ENCODE data around the gene SUN1. TPM values are rescaled to one million over a fixed set of nuclear protein-coding genes. Genes with fewer than 3 reads are reported as not detected.

The SUN1 gene
- total and polyA plus RNA-seq, 2 experiments from 2014 or later: 63.3 to 145 TPM

- Histone ChIP-seq H3F3A (replicated peaks; ENCODE audit: low read depth) (no peaks in the 10 kb centered on the region), H2AFZ (no peak overlapping the region), H3K27me3 (ENCODE audit: insufficient read depth) (no peaks in the 10 kb centered on the region), H3K27ac (ENCODE audit: low read depth) (0 out of 2 replicates have a peak overlapping the region, but pooled peaks have one; percentile 45), H3K4me2 (no peak overlapping the region), H3K4me3 (no peak overlapping the region), H3K9me2 (ENCODE audit: insufficient read depth) (no peaks in the 10 kb centered on the region), H3K36me3 (ENCODE audit: insufficient read depth) (peaks cover 3% of the 10 kb centered on the region; the same call in 1 of the 2 replicates), H4K20me1 (replicated peaks; ENCODE audit: insufficient read depth) (peaks cover 62% of the 10 kb centered on the region), H3K4me1 (ENCODE audit: insufficient read depth) (peaks cover 9% of the 10 kb centered on the region), H3K79me2 (replicated peaks; ENCODE audit: insufficient read depth) (peaks cover 91% of the 10 kb centered on the region)
- Mint-ChIP-seq H3K4me1 (peaks cover 32% of the 10 kb centered on the region), H3K4me3 (no peak overlapping the region), H3K27me3 (ENCODE audit: insufficient read depth, low read depth, poor library complexity) (peaks cover 10% of the 10 kb centered on the region), H3K27ac (no peak overlapping the region), H3K9me3 (no peaks in the 10 kb centered on the region), H3K36me3 (ENCODE audit: low read depth) (peaks cover 41% of the 10 kb centered on the region)
- ATAC-seq: no peak
- no peak for TF ChIP-seq EZH2phosphoT487 (IDR thresholded peaks at IDR 0.05; ENCODE audit: unreplicated experiment)
- no peak for TF ChIP-seq JUNB (IDR thresholded peaks at IDR 0.05; ENCODE audit: unreplicated experiment)
- TF ChIP-seq EZH2 (IDR thresholded peaks at IDR 0.05; ENCODE audit: low read depth, unreplicated experiment): no peak
- TF ChIP-seq ZNF114 (CRISPR knock-in tag; IDR thresholded peaks at IDR 0.05): no peak
- TF ChIP-seq NANOG (IDR thresholded peaks at IDR 0.05; ENCODE audit: borderline replicate concordance): no peak
- TF ChIP-seq ETS1 (IDR thresholded peaks at IDR 0.05): no peak
- no peak for TF ChIP-seq ZNF462 (CRISPR knock-in tag; IDR thresholded peaks at IDR 0.05)
- TF ChIP-seq POLR2AphosphoS5 (IDR thresholded peaks at IDR 0.05; ENCODE audit: low read depth): no peak
- TF ChIP-seq, protein P1, sequence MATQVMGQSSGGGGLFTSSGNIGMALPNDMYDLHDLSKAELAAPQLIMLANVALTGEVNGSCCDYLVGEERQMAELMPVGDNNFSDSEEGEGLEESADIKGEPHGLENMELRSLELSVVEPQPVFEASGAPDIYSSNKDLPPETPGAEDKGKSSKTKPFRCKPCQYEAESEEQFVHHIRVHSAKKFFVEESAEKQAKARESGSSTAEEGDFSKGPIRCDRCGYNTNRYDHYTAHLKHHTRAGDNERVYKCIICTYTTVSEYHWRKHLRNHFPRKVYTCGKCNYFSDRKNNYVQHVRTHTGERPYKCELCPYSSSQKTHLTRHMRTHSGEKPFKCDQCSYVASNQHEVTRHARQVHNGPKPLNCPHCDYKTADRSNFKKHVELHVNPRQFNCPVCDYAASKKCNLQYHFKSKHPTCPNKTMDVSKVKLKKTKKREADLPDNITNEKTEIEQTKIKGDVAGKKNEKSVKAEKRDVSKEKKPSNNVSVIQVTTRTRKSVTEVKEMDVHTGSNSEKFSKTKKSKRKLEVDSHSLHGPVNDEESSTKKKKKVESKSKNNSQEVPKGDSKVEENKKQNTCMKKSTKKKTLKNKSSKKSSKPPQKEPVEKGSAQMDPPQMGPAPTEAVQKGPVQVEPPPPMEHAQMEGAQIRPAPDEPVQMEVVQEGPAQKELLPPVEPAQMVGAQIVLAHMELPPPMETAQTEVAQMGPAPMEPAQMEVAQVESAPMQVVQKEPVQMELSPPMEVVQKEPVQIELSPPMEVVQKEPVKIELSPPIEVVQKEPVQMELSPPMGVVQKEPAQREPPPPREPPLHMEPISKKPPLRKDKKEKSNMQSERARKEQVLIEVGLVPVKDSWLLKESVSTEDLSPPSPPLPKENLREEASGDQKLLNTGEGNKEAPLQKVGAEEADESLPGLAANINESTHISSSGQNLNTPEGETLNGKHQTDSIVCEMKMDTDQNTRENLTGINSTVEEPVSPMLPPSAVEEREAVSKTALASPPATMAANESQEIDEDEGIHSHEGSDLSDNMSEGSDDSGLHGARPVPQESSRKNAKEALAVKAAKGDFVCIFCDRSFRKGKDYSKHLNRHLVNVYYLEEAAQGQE (IDR thresholded peaks at IDR 0.05; ENCODE audit: unreplicated experiment): no peak
- no peak for TF ChIP-seq CREB1 (CRISPR knock-in tag; IDR thresholded peaks at IDR 0.05; ENCODE audit: low read depth)
- TF ChIP-seq STAT1 (IDR thresholded peaks at IDR 0.05; ENCODE audit: unreplicated experiment): no peak
- no peak for TF ChIP-seq CTCF (conservative IDR thresholded peaks at IDR 0.05; ENCODE audit: low read depth in 2 of 2)
- no peak for TF ChIP-seq ZNF331 (CRISPR knock-in tag; IDR thresholded peaks at IDR 0.05; ENCODE audit: low read depth)
- no peak for DNase-seq (ENCODE audit: low spot score)
These were observed 2.7 kb downstream of the SUN1 start for GRCh38 chr7:835021-835420.

Data from GM23338 (cell line).